A673 (cell line): ENCODE results near the gene MRPS21. TPM values are rescaled to one million over a fixed set of nuclear protein-coding genes. Genes with fewer than 3 reads are reported as not detected.

Experiments used
- BruUV-seq: library from RNA; stranded (reverse); fragments of 400-500 nt; replicated peaks from 2 replicates; lab custom pipeline; 2021; lab: Mats Ljungman, UMichigan
- CTCF ChIA-PET: fragments of 300-600 bp; sonication (Branson Sonifier 250); formaldehyde crosslinking; loops from one replicate; lab custom pipeline; 2022; ENCODE audit warnings: antibody characterized with exemption; lab: Charles Lee
- POLR2A ChIA-PET: fragments of 300-600 bp; sonication (Branson Sonifier 250); formaldehyde crosslinking; loops from one replicate; lab custom pipeline; 2022; ENCODE audit warnings: antibody characterized with exemption; ENCODE audit not compliant: low non-redundant PET; lab: Charles Lee
- DNase-seq: peaks from one replicate; pipeline ENCODE4 v3.0.0-alpha.2; 2015; ENCODE audit warnings: low spot score
- H3K27ac ChIP-seq: fragments of 200-600 bp; sonication (generic); 2 replicates; pipeline ENCODE4 v1.5.1; 2016; ENCODE audit warnings: mixed run types, low read depth, mild to moderate bottlenecking, mixed read lengths, antibody characterized with exemption, low read length; ENCODE audit not compliant: poor library complexity, severe bottlenecking
- H3K27me3 ChIP-seq: fragments of 200-600 bp; sonication (generic); replicated peaks from 2 replicates; pipeline ENCODE4 v1.6.1; 2017; ENCODE audit warnings: mixed run types, low read depth, mild to moderate bottlenecking, mixed read lengths, antibody characterized with exemption, low read length; ENCODE audit not compliant: insufficient read depth, poor library complexity
- H3K36me3 ChIP-seq: fragments of 200-600 bp; sonication (generic); 2 replicates; pipeline ENCODE4 v1.6.1; 2016; ENCODE audit warnings: mixed run types, mild to moderate bottlenecking, mixed read lengths, antibody characterized with exemption, low read length; ENCODE audit not compliant: insufficient read depth, poor library complexity, severe bottlenecking
- H3K4me1 ChIP-seq: fragments of 200-600 bp; sonication (generic); 2 replicates; pipeline ENCODE4 v1.6.1; 2017; ENCODE audit warnings: mixed run types, mild to moderate bottlenecking, mixed read lengths, antibody characterized with exemption, low read length; ENCODE audit not compliant: insufficient read depth, poor library complexity, severe bottlenecking
- H3K4me3 ChIP-seq: fragments of 200-600 bp; sonication (generic); 2 replicates; pipeline ENCODE4 v1.5.1; 2016; ENCODE audit warnings: low read depth, mixed run types, mild to moderate bottlenecking, mixed read lengths, low read length; ENCODE audit not compliant: poor library complexity, severe bottlenecking
- H3K9me3 ChIP-seq: fragments of 200-600 bp; sonication (generic); 2 replicates; pipeline ENCODE4 v1.6.1; 2016; ENCODE audit warnings: mixed run types, low read depth, mild to moderate bottlenecking, mixed read lengths, antibody characterized with exemption, low read length; ENCODE audit not compliant: poor library complexity, severe bottlenecking
- EZH2 ChIP-seq: fragments of 200-600 bp; sonication (generic); IDR thresholded peaks from 2 replicates; pipeline ENCODE4 v1.6.1; 2017; ENCODE audit warnings: borderline replicate concordance, low read depth, mild to moderate bottlenecking, mixed read lengths, antibody characterized with exemption, low read length; ENCODE audit not compliant: poor library complexity, severe bottlenecking
- intact Hi-C: fragments of 100-400 bp; cut with micrococcal nuclease; formaldehyde crosslinking; loops from one replicate; pipeline ENCODE4 v1.10.0; 2022; ENCODE audit not compliant: unreplicated experiment
- total RNA-seq: library from RNA; stranded (reverse); gene quantifications from 2 replicates; pipeline ENCODE4 v1.2.3, GENCODE V29; 2021
- TF ChIP-seq, protein P1 (sequence below): fragments of 300-800, 200-600 bp; sonication (generic); conservative IDR thresholded peaks from 2 replicates; pipeline ENCODE4 v1.5.1; 2017; ENCODE audit warnings: low read depth, mild to moderate bottlenecking, antibody characterized with exemption, low read length, moderate library complexity, mixed read lengths

MRPS21 gene
- total RNA-seq, 1 experiment from 2014 or later: 96.3 TPM

DNA sequence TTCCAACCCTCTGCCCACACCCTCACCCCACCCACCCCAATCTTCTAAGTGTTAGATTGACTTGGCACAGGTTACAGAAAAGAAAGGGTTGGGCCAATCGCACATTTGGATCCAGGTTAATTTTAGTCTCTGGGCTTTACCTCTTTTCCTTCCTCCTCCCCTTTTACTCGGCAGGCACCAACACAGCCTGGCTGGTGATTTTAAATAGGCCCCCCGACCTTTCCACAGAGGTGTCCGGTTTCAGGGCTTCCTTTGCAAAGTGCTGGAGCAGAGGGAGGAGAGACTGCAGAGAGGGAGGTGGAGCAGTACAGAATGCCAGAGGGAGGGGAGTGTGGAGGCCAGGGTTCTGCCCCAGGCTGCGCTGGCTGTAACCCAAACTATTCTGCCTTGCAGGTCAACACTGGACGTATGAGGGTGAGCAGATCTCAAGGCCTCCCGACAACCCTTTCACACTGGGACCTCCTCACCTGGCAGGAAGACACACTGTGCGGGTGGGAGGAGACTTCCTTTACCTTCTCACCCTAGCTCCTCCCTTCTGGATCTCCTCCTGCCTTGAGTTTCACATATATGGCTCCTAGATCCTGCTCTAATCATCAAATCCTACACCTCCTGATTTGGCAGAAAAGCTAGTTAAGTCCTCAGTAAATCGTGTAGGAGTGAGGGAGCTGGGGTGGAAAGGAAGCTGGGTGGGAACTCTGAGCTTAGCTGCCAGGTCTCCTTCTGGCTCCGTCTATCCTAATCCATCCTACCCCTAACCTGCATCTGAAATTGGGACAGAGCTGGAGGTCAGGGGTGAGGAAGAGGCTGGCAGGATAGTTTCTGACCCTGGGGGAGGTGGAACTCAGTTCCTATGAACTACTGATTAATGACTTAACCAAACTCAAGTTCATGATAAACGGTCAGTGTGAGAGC lies 33.6 kb upstream of the MRPS21 start:
- intact Hi-C loops: loop anchor here (5.0 to 10.0 kb wide), 3 partner anchors 272 to 737 kb away; partner anchors contain the start of gene ENSA
- Histone ChIP-seq H3K9me3 (no peaks in the 10 kb centered on the region), H3K4me1 (peaks cover 47% of the 10 kb centered on the region), H3K27me3 (no peaks in the 10 kb centered on the region), H3K27ac (no peak overlapping the region), H3K36me3 (peaks cover under 1% of the 10 kb centered on the region), H3K4me3 (no peak overlapping the region)
- POLR2A ChIA-PET: no interaction called here
- no TSS peak for BruUV-seq
- peak; percentile 33 for DNase-seq
- no peak for TF ChIP-seq EZH2
- TF ChIP-seq, protein P1, sequence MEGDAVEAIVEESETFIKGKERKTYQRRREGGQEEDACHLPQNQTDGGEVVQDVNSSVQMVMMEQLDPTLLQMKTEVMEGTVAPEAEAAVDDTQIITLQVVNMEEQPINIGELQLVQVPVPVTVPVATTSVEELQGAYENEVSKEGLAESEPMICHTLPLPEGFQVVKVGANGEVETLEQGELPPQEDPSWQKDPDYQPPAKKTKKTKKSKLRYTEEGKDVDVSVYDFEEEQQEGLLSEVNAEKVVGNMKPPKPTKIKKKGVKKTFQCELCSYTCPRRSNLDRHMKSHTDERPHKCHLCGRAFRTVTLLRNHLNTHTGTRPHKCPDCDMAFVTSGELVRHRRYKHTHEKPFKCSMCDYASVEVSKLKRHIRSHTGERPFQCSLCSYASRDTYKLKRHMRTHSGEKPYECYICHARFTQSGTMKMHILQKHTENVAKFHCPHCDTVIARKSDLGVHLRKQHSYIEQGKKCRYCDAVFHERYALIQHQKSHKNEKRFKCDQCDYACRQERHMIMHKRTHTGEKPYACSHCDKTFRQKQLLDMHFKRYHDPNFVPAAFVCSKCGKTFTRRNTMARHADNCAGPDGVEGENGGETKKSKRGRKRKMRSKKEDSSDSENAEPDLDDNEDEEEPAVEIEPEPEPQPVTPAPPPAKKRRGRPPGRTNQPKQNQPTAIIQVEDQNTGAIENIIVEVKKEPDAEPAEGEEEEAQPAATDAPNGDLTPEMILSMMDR: no peak
- CTCF ChIA-PET: interaction anchor here (0.7 kb wide), 1 partner anchor 714 kb away, joined by 6 read pairs; no protein-coding TSS in a partner anchor

DNA sequence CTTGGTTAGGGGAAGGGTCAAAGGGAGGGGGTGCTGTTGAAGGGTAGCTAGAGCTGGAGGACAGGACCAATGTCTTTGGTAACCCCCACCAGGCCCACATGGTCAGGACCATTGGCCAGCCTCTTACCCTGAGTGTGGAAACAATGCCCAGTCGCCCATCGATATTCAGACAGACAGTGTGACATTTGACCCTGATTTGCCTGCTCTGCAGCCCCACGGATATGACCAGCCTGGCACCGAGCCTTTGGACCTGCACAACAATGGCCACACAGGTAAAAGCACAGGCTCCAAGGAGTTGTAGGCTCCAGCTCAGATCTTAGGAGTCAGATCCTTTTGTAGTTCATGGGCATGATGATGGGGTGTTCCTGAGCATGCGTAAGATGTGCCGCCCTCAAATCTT lies 32.3 kb upstream of the MRPS21 start:
- Histone ChIP-seq H3K9me3 (no peaks in the 10 kb centered on the region), H3K27ac (no peak overlapping the region), H3K27me3 (no peaks in the 10 kb centered on the region), H3K4me3 (no peak overlapping the region), H3K4me1 (peaks cover 38% of the 10 kb centered on the region), H3K36me3 (peaks cover 14% of the 10 kb centered on the region)
- CTCF ChIA-PET: no interaction called here
- no peak for TF ChIP-seq EZH2
- TF ChIP-seq, protein P1: no peak
- BruUV-seq: no TSS peak
- DNase-seq: no peak
- POLR2A ChIA-PET: no interaction called here
- intact Hi-C loops: no loop called here

DNA sequence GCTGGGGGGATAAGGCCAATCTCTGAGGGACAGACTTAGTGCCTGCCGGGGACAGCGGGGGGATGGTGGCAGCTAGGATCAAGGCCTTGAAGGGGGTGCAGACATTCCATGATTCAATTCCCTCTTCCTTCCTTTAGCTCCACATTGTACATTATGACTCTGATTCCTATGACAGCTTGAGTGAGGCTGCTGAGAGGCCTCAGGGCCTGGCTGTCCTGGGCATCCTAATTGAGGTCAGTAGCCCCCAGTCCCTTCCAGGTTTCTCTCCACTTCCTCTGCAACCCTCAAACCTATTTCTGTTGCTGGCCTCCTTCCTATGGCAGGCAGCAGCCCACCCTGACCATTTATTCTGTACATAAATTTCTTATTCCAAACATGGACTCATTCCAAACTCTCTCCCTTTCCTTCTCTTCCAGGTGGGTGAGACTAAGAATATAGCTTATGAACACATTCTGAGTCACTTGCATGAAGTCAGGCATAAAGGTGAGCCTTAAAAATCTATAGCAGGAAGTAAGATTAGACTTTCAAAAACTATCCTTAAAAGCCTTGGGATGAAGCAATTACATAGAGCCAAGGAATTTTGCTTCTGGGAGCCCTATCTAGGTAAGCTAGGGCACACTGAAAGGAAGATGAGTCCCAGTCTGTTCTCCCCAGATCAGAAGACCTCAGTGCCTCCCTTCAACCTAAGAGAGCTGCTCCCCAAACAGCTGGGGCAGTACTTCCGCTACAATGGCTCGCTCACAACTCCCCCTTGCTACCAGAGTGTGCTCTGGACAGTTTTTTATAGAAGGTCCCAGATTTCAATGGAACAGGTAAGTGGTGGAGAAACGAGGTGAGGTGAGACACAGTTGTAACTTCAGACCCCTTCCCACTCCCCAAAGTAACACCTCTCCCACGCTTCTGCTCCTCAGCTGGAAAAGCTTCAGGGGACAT lies 31.0 kb upstream of the MRPS21 start:
- BruUV-seq: no TSS peak
- H3K36me3 ChIP-seq: peaks cover 24% of the 10 kb centered on the region
- H3K27me3 ChIP-seq: no peaks in the 10 kb centered on the region
- CTCF ChIA-PET: no interaction called here
- H3K9me3 ChIP-seq: no peaks in the 10 kb centered on the region
- no peak overlapping the region for H3K27ac ChIP-seq
- no peak for DNase-seq
- intact Hi-C loops: no loop called here
- H3K4me1 ChIP-seq: peaks cover 32% of the 10 kb centered on the region
- H3K4me3 ChIP-seq: no peak overlapping the region
- TF ChIP-seq EZH2: no peak
- TF ChIP-seq, protein P1: no peak
- POLR2A ChIA-PET: interaction anchor here (0.6 kb wide), 1 partner anchor 310 kb away, joined by 4 read pairs; no protein-coding TSS in a partner anchor
